ENCODE measurements around the gene CCDC40. TPM values are rescaled to one million over a fixed set of nuclear protein-coding genes. Genes with fewer than 3 reads are reported as not detected.

The CCDC40 gene
- total and polyA plus RNA-seq, 2 donors (not counting 1 experiment from before 2014, with no cell fraction given) = 0.63 to 3.2 TPM

GRCh38 chr17:80118601-80119270, 82.3 kb downstream of the CCDC40 start:
- intact Hi-C loops (cut with micrococcal nuclease) = no loop called here

More at GRCh38 chr17:80118601-80119270, 82.3 kb downstream of the CCDC40 start:
- WGBS (ENCODE audit: insufficient coverage) = 95% methylated on average over 32 of the region's 35 CpGs
- TF ChIP-seq EZH2 (IDR thresholded peaks at IDR 0.05; ENCODE audit: borderline replicate concordance, insufficient read depth, low read depth, low read length, poor library complexity, severe bottlenecking) = no peak
- TF ChIP-seq CTCF (IDR thresholded peaks at IDR 0.05) = no peak
- Histone ChIP-seq H3K4me1 (ENCODE audit: control insufficient read depth in 2 of 2, insufficient read depth in 2 of 2, low read length in 2 of 2) (no peaks in the 10 kb centered on the region), H3K27me3 (replicated peaks in 1 of 4; ENCODE audit: control extremely low read depth in 1 of 4, control insufficient read depth in 3 of 4, insufficient read depth in 4 of 4, low read length in 3 of 4) (peaks cover 0 to 1% (median 0%) of the 10 kb centered on the region in 4 experiments), H2AFZ (ENCODE audit: insufficient read depth, low read depth, low read length, poor library complexity, severe bottlenecking) (no peak overlapping the region), H3K27ac (ENCODE audit: low read length in 2 of 2) (no peak overlapping the region), H3K79me2 (ENCODE audit: control insufficient read depth, insufficient read depth, low read length) (no peaks in the 10 kb centered on the region), H3K4me3 (ENCODE audit: control extremely low read depth in 1 of 5, extremely low read depth in 1 of 5, insufficient read depth in 1 of 5, low read depth in 2 of 5, low read length in 4 of 5) (no peak overlapping the region), H3K36me3 (replicated peaks in 1 of 2; ENCODE audit: control extremely low read depth in 1 of 2, control insufficient read depth in 1 of 2, extremely low read depth in 1 of 2, insufficient read depth in 2 of 2, low read length in 1 of 2) (no peaks in the 10 kb centered on the region), H3K9me3 (ENCODE audit: control extremely low read depth in 1 of 3, control insufficient read depth in 2 of 3, insufficient read depth in 1 of 3, low read length in 2 of 3) (peaks cover 0 to 4% (median 0%) of the 10 kb centered on the region in 3 donors), H3K4me2 (replicated peaks; ENCODE audit: low read depth, low read length, poor library complexity, severe bottlenecking) (no peak overlapping the region), H4K20me1 (ENCODE audit: control insufficient read depth, insufficient read depth, low read length, poor library complexity, severe bottlenecking) (no peaks in the 10 kb centered on the region), H3K9ac (ENCODE audit: low read length) (no peak overlapping the region)
- no peaks in the 10 kb centered on the region for H3K9me3 Mint-ChIP-seq (ENCODE audit: insufficient read depth)
- ATAC-seq (ENCODE audit: low read depth) (no peak), DNase-seq (no peak)
- no peak overlapping the region for H3K27ac Mint-ChIP-seq
- no peaks in the 10 kb centered on the region for H3K27me3 Mint-ChIP-seq
- no peak overlapping the region for H3K4me3 Mint-ChIP-seq
- ChIA-PET CTCF (interaction anchor here (1.1 kb wide), 1 partner anchor 17 kb away, joined by 3 read pairs; the partner anchor contains the start of gene GAA), POLR2A (no interaction called here)
- no peaks in the 10 kb centered on the region for H3K4me1 Mint-ChIP-seq

Measured in B cell (primary cell).